Stimulated activated CD4-positive, alpha-beta T cell treated with anti-CD3 and anti-CD28 coated beads, Interleukin-15, amount 100 ng/mL, for 24 hours (primary cell): ENCODE measurements around the gene COX6A1.

Experiments
- DNase-seq: peaks from one replicate; pipeline ENCODE4 v3.0.0-alpha.2; 2020

The COX6A1 gene

DNA sequence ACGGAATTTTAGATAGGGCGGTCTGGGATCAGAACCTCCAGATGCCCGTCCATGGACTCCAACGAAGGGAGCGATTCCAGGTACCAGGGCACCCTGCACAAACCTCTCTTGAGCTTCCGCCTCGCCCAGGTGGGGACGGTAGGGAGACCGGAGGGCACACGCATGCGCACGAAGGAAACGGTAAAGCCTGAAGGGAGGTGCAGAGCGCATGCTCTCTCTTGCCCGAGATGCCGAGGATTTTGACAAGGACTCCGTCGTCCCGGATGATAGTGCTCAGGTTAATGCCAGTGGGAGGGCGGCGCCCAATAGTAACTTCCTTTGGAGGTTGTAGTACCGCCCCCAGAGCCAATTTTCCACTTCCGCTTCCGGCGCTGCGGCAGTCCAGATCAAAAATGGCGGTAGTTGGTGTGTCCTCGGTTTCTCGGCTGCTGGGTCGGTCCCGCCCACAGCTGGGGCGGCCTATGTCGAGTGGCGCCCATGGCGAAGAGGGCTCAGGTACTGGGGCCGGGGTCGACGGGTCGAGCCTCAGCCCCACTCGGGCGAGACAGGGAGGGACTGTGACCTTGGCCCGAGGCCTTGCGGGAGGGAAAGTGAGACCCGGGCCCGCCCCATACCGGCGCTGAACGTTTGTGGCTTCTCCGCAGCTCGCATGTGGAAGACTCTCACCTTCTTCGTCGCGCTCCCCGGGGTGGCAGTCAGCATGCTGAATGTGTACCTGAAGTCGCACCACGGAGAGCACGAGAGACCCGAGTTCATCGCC lies at the start of gene COX6A1:
Gene COX6A1, plus strand, starts transcription at position 379 of the 760 bp plus-strand sequence. Its CDS starts 14 bp downstream, at position 393.
- DNase-seq: peak; percentile 99

DNA sequence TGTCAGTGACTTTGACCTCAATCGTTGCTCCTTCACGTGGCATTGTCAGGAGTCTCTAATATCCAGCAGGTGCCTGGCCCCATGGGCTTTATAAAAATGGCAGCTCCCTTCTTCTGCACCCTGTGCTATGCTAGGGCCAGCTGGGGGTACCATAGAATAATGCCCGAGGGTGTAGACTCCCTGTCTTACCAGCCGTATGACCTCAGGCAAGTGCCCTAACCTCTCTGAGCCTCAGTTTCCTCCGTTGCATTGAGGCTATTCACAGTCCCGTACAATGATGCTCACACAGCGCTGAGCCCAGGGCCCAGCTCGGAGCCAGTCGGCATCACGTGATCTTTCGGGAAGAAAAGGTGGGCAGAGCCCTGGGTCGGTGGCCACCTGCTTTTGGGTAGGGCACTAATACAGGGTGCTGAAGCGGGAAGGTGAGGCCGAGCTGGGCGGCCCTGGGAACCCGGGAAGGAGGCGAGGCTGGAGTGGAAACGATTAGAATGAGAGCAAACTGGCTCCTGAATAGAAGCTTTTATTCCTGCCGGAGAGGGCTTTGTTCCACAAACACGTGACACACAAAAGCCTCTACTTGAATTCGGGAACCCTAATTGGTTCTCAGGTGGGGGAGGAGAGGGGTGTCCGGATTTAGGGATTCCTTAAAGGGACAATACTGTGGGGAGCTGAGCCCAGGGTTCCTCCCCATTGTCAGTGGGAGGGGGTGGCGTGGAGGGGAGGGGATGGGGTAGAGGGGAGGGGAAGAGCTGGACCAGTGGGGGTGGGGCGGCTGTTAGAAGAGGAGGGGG lies 49.0 kb upstream of the COX6A1 start:
- no peak for DNase-seq

GRCh38 chr12:120390540-120391120 lies 47.3 kb upstream of the COX6A1 start:
- no peak for DNase-seq

- no peak for DNase-seq
Measured at GRCh38 chr12:120394483-120395367, 43.2 kb upstream of the COX6A1 start.

DNA sequence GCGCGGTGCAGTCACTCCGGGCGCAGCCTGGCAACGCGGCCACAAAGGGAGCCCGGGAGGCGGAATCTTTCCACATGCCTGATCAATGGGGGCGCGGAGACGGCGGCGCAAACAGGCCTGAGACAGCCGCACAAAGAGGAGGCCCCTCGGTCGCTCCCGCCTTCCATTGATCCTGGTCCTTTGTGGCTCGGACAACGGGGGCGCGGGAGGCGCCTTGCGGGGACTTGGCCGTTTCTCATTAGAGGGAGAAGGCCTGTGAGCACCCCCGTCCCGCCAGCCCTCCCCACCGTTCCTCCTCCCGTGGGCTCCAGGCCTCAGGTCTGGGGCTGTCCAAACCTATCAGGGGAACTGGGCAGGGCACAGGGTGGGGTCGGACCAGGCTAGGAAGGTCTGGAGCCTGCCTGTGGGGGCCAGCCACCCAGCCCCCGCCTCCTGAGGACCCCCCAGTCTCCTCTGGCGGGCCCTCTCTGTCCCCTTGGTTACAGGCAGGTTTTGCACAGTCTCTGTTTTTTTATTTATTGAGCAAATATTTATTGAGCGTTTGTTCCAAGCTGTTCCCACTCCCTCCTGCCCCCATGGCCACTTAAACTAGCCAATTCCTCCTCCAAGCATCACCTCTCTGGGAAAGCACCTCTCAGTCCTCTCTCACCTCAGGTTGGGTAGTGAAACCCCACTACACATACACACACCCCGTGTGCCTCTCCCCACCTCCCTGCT lies 39.9 kb upstream of the COX6A1 start:
- DNase-seq: no peak

DNA sequence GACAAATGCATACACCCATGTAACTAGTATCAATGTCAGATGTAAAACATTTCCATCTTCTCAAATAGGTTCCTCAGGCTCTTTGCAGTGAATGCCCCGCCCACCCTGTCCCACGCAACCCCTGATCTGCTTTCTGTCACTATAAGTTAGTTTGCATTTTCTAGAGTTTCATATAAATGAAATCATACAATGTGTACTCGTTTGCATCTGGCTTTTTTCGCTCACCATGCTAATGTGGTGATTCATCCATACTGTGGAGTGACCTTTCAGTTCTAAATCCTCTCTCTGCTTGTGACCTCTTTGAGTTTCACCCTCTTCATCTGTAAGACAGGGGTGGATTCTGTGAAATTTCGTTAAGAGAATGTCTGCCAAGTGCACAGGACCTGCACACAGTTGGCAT lies 38.4 kb upstream of the COX6A1 start:
- peak; percentile 11 for DNase-seq

DNA sequence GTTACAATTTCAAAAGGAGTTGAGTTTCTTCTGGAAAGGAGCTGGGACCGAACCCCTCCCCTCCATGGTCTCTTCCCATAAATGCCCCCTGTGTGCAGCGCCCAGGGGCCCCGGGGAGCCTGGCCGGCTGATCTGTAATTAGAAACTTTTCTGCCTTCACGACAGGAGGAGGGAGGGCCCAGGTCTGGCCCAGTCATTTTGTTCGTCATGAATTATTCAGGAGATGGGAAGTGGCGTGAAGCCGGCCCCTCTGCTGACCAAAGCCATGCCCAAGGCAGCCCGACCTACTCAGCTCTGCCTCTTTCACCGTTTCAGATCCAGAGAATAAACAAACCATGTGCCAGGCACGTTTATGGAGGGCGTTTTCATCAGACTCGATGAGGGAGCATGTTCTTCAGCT lies 35.7 kb upstream of the COX6A1 start:
- no peak for DNase-seq

DNA sequence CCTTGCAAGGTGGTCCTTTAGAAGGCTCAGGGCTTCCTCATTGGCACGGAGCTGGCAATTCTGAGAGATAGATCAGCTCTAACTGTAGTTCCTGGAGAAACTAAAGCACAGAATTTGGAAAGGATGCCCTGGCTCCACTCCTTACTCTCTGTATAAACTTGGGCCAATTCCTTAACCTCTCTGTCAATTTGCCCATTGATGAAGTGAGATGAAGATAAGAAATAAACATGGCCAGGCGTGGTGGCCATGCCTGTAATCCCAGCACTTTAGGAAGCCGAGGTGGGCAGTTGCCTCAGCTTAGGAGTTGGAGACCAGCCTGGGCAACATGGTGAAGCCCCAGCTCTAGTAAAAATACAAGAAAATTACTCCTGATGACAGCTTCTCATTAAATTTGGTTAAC lies 34.0 kb upstream of the COX6A1 start:
- DNase-seq: no peak

GRCh38 chr12:120404271-120404670 lies 33.6 kb upstream of the COX6A1 start:
- DNase-seq: no peak

- DNase-seq: no peak
Measured at GRCh38 chr12:120406069-120406468, 31.8 kb upstream of the COX6A1 start.

- no peak for DNase-seq
Measured at GRCh38 chr12:120406553-120406952, 31.4 kb upstream of the COX6A1 start.

DNA sequence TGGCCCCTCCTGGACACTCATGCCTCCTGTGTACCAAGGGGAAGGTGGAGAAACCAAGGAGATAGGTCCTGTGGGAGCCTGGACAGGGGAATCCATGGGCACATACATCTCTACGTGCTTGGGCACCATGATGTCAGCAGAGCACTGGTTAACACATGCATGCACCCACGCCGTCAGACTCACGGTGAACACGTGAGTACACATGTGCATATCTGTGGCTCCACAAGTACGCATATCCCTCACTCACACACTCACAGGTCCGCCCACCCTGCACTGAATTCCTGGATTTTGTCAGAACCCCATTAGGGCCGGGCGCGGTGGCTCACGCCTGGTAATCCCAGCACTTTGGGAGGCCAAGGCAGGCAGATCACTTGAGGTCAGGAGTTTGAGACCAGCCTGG lies 29.1 kb upstream of the COX6A1 start:
- DNase-seq: no peak

GRCh38 chr12:120412421-120412820 lies 25.5 kb upstream of the COX6A1 start:
- no peak for DNase-seq

DNA sequence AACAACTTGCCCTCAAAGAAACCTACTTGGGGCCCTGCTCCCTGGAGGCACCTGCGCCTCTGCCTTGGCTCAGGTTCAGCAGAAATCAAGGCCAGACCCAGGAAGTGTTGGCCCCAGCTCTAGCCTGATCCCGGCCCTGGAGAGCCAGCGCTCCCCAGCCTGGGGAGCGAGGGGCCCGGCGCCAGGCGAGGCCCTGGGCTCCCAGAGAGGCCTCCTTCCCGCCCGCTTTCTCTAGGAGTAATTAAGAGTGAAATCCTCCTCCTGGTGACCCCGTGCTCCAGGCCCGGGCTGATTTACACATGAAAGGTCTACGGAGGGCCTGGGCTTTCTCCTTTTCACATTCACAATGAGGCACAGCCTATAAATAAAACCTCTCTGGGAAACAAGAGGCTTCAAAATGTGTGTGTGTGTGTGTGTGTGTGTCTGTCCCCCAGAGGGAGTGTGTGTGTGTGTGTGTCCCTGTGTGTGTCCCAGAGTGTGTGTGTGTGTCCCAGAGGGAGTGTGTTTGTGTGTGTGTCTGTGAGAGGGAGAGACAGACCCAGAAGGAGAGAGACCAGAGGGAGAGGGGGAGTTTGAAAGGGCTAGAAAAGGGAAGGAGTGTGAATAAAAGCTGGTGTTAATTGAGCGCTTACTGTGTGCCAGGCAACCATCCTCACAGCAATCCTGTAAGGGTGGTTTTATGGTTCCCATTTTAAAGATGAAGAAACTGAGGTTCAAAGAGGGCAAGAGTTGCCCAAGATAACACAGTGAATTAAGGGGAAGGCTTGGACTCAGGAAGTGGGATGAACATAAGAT lies 23.8 kb upstream of the COX6A1 start:
- DNase-seq: no peak

DNA sequence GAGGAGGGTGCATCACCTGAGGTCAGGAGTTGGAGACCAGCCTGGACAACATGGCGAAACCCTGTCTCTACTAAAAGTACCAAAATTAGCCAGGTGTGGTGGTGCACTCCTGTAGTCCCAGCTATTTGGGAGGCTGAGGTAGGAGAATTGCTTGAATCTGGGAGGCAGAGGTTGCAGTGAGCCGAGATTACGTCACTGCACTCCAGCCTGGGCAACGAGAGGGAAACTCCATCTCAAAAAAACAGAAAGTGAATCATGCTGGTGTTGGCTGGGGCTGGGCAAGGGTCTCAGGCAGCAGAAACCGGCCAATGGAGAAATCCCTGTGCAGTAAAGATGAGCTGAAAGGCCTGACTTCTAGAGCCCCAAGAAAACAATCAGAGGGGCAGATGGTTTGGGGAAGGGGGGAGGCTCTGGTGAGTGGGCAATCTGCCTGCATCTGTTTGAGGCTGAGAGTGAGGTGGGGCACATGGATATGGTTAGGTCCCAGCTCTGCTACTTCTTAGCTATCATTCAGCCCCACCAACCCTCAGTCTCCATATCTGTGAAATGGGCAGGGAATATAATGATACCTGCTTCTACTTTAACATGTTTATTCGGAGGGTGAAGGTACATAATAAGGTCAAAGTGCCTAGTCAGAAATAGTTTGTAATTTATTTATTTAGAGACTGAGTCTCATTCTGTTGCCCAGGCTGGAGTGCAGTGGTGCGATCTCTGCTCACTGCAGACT lies 21.3 kb upstream of the COX6A1 start:
- DNase-seq: no peak

DNA sequence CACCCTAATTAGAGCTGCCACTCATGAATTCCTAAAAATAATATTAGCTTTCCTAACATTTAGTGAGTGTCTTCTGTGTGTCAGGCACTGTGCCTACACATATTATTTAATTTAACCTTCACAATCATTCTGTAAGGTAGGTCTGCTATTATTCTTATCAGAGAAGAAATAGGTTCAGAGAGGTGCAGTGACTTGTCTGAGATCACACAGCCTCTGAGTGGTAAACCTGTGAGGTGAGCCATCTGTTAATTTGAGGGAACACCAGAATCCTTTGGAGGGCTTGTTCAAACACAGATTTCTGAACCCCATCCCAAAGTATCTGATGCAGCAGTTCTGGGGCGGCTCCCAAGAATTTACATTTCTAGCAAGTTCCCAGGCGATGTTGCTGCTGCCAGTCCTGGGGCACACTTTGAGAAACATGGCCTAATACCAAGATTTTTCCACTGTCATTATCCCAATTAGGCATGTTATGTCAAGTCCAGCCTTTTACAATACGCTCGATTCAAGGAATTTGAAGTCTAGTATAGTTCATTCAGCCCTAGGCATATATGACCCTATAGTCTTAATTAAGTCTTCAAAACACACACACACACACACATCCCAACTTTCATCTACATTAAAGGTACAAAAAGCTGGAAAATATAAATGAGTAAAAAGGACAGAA lies 19.9 kb upstream of the COX6A1 start:
- no peak for DNase-seq

GRCh38 chr12:120421701-120422100 lies 16.2 kb upstream of the COX6A1 start:
- no peak for DNase-seq

- DNase-seq: no peak
Measured at GRCh38 chr12:120422892-120423456, 14.9 kb upstream of the COX6A1 start.

GRCh38 chr12:120425797-120426196 lies 12.1 kb upstream of the COX6A1 start:
- no peak for DNase-seq
